Activated naive CD4-positive, alpha-beta T cell treated with anti-CD3 and anti-CD28 coated beads for 36 hours (primary cell): Measurements from ENCODE around the gene ITGB5. TPM values are rescaled to one million over a fixed set of nuclear protein-coding genes. Genes with fewer than 3 reads are reported as not detected.

Experiments
- CTCF ChIA-PET: fragments of 350-600 bp; sonication (Branson Sonifier 250); formaldehyde crosslinking; loops from one replicate; lab custom pipeline; 2021; ENCODE audit warnings: antibody characterized with exemption; lab: Charles Lee
- DNase-seq: peaks from one replicate; pipeline ENCODE4 v3.0.0-alpha.2; 2020
- H3K27ac Mint-ChIP-seq: one replicate; pipeline ENCODE4 v1.8.0; 2021; ENCODE audit warnings: mild to moderate bottlenecking, mixed read lengths
- H3K27me3 Mint-ChIP-seq: one replicate; pipeline ENCODE4 v1.8.0; 2021; ENCODE audit warnings: low read depth, mixed read lengths
- H3K36me3 Mint-ChIP-seq: one replicate; pipeline ENCODE4 v1.8.0; 2021; ENCODE audit warnings: low read depth, mixed read lengths
- H3K4me1 Mint-ChIP-seq: one replicate; pipeline ENCODE4 v1.8.0; 2021; ENCODE audit warnings: low read depth, mixed read lengths
- H3K4me3 Mint-ChIP-seq: one replicate; pipeline ENCODE4 v1.8.0; 2021; ENCODE audit warnings: mild to moderate bottlenecking, moderate library complexity, mixed read lengths
- H3K9me3 Mint-ChIP-seq: one replicate; pipeline ENCODE4 v1.8.0; 2021; ENCODE audit warnings: mixed read lengths
- intact Hi-C: fragments of 100-400 bp; cut with micrococcal nuclease; formaldehyde crosslinking; loops from one replicate; pipeline ENCODE4 v1.15.1; 2023
- total RNA-seq, 2 experiments: library from RNA; stranded (reverse); gene quantifications; one replicate each; pipeline ENCODE4 v1.2.3, GENCODE V29; 2021

ITGB5 gene
- total RNA-seq, 2 experiments from 2014 or later: 0.31 to 0.59 TPM

DNA sequence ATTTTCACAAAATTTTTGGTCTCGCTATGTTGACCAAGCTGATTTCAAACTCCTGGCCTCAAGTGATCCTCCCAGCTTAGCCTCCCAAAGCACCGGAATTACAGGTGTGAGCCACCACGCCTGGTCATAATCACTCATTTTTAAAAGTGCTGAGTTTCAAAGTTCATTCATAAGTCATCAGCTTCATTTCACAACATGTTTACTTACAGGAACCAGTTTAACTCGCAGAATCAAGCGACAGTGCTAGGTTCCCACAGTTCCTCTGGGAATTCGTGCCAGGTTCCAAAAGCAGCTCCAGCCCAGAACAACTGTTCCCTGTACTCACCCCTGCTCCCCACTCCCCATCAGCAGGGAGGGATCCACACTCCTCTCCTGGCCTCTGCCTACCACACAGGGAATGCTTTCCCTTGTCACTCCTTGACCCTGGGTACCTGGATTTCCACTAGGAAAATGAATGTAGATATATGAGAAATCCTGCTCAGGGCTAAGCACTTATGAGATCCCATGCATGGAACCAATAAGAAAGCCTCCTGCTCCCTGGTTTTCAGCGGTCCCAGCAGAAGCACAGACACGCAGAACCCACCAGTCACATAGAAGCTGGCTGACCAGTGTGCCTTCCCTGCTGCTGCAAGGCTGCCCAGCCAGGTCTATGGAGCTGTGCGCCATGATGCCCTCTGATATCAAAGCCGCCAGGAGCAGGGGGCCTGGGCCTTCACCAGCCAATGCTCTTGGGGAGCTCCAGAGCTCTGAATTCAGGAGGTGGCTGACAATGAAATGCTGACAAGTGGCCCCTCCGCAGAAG is 72.3 kb downstream of the ITGB5 start:
- Mint-ChIP-seq H3K4me1 (no peaks in the 10 kb centered on the region), H3K9me3 (no peaks in the 10 kb centered on the region), H3K27ac (no peak overlapping the region), H3K4me3 (no peak overlapping the region), H3K27me3 (peaks cover 7% of the 10 kb centered on the region), H3K36me3 (no peaks in the 10 kb centered on the region)
- no peak for DNase-seq
- CTCF ChIA-PET: interaction anchor here (1.3 kb wide), 1 partner anchor 87 kb away, joined by 3 read pairs; no protein-coding TSS in a partner anchor
- intact Hi-C loops: no loop called here

DNA sequence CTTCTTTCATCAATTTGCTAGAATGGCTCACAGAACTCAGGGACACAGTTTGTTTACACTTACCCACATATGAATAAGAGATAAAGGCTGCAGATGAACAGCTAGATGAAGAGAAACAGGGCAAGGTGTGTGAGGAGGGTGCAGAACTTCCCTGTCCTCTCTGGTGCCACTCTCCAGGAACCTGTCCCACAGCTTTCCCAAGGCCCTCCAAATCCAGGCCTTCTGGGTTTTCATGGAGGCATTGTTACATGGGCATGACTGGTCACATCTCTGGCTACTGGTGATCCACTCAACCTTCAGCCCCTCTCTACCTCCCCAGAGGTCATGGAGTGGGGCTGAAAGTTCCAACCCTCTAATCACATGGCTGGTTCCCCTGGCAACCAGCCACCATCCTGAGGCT is 73.6 kb downstream of the ITGB5 start:
- Mint-ChIP-seq H3K27ac (no peak overlapping the region), H3K36me3 (no peaks in the 10 kb centered on the region), H3K27me3 (peaks cover under 1% of the 10 kb centered on the region), H3K4me1 (no peaks in the 10 kb centered on the region), H3K9me3 (no peaks in the 10 kb centered on the region), H3K4me3 (no peak overlapping the region)
- CTCF ChIA-PET: no interaction called here
- no peak for DNase-seq
- intact Hi-C loops: no loop called here

DNA sequence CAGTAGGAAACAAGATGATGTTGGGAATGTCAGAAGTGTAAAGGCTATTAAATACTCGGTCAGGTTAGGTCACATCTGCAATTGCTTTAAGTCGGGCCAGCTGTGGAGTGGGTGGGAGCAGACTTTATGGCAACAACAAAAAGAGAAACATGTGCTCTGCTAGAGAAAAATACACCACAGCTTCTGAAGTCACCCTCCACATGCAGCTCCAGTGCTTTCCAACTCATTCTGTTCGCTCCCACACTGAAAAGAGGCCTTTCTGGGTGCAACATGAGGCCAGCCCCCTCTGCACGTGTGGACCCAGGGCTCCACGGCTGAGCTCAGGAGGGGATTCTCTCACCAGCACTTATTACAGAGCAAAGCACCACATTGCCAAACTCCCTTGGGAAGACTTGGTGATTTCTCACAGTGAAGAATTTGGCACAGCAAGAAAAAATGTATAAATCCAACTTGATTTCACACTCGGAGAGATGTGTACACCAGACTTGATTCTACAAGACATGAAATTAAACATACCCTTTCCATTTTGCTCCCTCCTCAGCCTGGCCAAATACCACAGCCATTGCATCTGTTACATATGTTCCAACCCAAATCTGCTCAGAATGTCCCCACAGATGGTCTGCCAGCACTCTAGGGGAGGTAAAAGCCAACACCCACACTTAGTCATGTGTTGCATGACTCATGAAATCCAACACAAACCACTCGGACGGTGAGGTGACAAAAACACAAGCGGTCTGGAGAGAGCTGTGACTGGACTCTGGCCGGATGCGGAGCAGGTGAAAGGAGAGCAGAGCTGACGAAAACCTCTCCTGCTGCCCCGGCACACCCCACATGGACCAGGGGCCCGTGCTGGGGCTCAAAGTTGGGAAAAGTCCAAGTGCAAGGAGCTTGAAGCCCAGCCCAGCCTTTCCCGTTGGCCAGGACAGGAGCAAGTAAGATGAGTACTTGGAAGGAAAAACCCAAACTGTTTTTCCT is 74.6 kb downstream of the ITGB5 start:
- CTCF ChIA-PET: interaction anchor here (0.5 to 1.2 kb wide), 2 partner anchors 49 to 89 kb away, joined by 3 read pairs; no protein-coding TSS in a partner anchor
- H3K9me3 Mint-ChIP-seq: no peaks in the 10 kb centered on the region
- no peaks in the 10 kb centered on the region for H3K36me3 Mint-ChIP-seq

DNA sequence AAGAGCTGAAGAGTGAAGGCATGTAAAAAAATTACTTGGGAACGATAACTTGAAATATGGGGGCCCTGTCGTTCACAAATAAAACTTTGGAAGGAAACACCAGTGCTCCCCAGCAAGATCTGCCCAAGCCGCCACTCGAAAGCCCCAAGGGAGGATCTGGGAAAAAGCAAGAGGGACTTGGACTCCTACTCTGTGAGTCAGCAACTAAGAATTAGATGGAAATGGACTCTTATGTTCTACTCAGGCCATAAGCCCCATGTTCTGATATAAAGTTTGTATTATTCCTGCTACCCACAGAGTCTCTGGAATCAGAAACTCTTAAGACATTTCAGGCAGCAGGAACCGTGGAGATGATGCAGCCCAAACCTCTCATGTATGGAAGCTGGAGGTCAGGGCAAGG is 75.7 kb downstream of the ITGB5 start:
- no peaks in the 10 kb centered on the region for H3K27me3 Mint-ChIP-seq
- no peaks in the 10 kb centered on the region for H3K36me3 Mint-ChIP-seq
- H3K4me1 Mint-ChIP-seq: no peaks in the 10 kb centered on the region
- CTCF ChIA-PET: interaction anchor here (1.2 kb wide), 1 partner anchor 90 kb away, joined by 3 read pairs; no protein-coding TSS in a partner anchor
- H3K9me3 Mint-ChIP-seq: no peaks in the 10 kb centered on the region
- no peak overlapping the region for H3K4me3 Mint-ChIP-seq
- no peak for DNase-seq
- no peak overlapping the region for H3K27ac Mint-ChIP-seq
- intact Hi-C loops: no loop called here

More for the DNA sequence above, 74.6 kb downstream of the ITGB5 start:
- DNase-seq: no peak
- H3K27ac Mint-ChIP-seq: no peak overlapping the region
- no peaks in the 10 kb centered on the region for H3K27me3 Mint-ChIP-seq
- no peak overlapping the region for H3K4me3 Mint-ChIP-seq
- intact Hi-C loops: no loop called here
- no peaks in the 10 kb centered on the region for H3K4me1 Mint-ChIP-seq

DNA sequence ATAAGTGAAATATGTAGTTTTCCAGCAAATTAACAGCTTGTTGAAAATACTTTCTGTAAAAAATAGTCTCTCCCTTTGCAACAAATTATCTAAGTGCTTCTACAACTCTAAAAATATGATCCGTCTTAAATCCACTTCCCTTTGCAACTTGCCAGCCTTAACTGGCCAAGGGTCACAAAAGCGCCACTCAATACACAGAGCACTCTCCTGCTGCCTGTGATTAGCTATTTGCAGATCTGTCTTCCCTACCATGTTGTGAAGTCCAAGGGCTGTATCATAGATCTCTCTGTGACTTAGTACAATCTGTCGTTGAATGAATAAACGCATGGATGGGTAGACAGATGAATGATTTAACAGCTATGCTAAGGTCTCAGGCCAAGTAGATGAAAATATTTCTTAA is 76.2 kb downstream of the ITGB5 start:
- H3K27ac Mint-ChIP-seq: no peak overlapping the region

DNA sequence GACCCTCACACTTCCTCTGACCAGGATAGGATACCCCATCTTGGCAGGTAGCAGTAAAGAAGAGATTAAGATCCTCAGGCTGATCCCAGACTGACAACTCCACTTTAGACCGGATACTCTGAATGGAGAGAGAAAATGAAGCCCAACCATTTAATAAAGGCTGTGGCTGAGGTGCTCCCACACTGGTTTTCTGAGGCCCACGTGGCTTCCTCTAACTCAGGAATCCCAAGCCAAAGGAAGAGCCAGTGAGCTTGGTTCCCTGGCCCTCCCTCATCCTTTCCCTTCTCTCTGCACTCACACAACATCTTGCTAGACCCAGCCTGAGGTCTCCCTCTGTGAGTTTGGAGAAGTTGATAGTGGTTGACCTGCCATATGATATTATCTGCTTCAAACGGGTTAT is 78.1 kb downstream of the ITGB5 start:
- intact Hi-C loops: no loop called here
- H3K9me3 Mint-ChIP-seq: no peaks in the 10 kb centered on the region
- no peak overlapping the region for H3K27ac Mint-ChIP-seq
- no peaks in the 10 kb centered on the region for H3K4me1 Mint-ChIP-seq
- no peak overlapping the region for H3K4me3 Mint-ChIP-seq
- no peaks in the 10 kb centered on the region for H3K36me3 Mint-ChIP-seq
- DNase-seq: no peak
- no peaks in the 10 kb centered on the region for H3K27me3 Mint-ChIP-seq
- CTCF ChIA-PET: interaction anchor here (1.3 kb wide), 1 partner anchor 49 kb away, joined by 3 read pairs; no protein-coding TSS in a partner anchor

More for the DNA sequence above, 76.2 kb downstream of the ITGB5 start:
- Mint-ChIP-seq H3K9me3 (no peaks in the 10 kb centered on the region), H3K4me1 (no peaks in the 10 kb centered on the region), H3K36me3 (no peaks in the 10 kb centered on the region), H3K4me3 (no peak overlapping the region), H3K27me3 (no peaks in the 10 kb centered on the region)
- intact Hi-C loops: no loop called here
- no peak for DNase-seq
- CTCF ChIA-PET: no interaction called here

DNA sequence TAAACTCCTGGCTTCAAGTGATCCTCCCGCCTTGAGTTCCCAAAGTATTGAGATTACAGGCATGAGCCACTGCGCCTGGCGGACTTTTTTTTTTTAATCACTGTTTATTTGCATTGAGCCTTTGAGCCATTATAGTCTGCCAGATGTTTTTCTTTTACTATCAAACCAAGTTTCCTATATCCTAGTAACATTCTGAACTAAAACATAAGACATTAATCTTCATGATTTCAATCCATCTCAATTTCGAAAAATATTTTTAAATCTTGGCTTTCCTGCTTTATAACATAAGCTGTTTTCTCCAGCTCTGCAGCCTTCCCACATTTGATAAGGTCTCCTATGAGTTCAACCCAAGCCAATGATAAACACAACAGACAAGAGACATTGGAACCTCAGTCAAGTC is 81.5 kb downstream of the ITGB5 start:
- intact Hi-C loops: no loop called here
- DNase-seq: no peak
- no peak overlapping the region for H3K4me3 Mint-ChIP-seq
- no peak overlapping the region for H3K27ac Mint-ChIP-seq
- H3K36me3 Mint-ChIP-seq: no peaks in the 10 kb centered on the region
- H3K4me1 Mint-ChIP-seq: no peaks in the 10 kb centered on the region
- no peaks in the 10 kb centered on the region for H3K27me3 Mint-ChIP-seq
- CTCF ChIA-PET: no interaction called here
- no peaks in the 10 kb centered on the region for H3K9me3 Mint-ChIP-seq

DNA sequence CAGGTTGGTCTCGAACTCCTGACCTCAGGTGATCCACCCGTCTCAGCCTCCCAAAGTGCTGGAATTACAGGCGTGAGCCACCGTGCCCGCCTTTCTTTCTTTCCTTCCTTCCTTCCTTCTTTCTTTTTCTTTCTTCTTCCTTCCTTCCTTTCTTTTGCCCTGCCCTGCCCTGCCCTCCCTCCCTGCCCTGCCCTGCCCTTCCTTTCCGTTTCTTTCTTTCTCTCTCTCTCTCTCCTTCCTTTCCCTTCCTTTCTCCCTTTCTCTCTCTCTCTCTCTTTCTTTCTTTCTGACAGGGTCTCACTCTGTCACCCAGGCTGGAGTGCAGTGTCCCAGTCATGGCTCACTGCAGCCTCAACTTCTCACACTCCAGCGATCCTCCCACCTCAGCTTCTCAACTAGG is 82.3 kb downstream of the ITGB5 start:
- Mint-ChIP-seq H3K27me3 (no peaks in the 10 kb centered on the region), H3K4me1 (no peaks in the 10 kb centered on the region), H3K9me3 (no peaks in the 10 kb centered on the region), H3K4me3 (no peak overlapping the region), H3K27ac (no peak overlapping the region), H3K36me3 (no peaks in the 10 kb centered on the region)
- DNase-seq: no peak
- CTCF ChIA-PET: no interaction called here
- intact Hi-C loops: no loop called here

DNA sequence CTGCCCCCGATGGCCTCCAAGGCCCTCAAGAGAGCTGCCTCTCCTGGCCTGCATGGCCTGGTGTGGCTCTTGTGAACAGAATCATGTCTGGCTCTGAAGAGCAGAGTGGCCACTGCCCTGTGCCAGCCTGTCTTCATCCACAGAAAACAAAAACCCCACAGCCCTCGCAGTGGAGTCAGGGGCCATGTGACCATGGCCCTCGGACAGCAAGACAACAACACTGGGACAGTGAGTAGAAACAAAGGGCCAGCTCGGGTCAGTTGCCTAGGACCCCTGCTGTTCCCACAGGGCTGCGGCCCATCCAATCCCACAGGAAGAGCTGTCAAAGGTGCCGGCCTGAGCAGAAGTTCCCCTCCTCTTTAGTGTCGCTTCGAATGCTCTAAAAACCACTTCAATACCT is 84.5 kb downstream of the ITGB5 start:
- no peak for DNase-seq
- Mint-ChIP-seq H3K27ac (no peak overlapping the region), H3K9me3 (no peaks in the 10 kb centered on the region), H3K27me3 (no peaks in the 10 kb centered on the region), H3K36me3 (no peaks in the 10 kb centered on the region), H3K4me3 (no peak overlapping the region), H3K4me1 (no peaks in the 10 kb centered on the region)
- intact Hi-C loops: no loop called here
- CTCF ChIA-PET: no interaction called here

DNA sequence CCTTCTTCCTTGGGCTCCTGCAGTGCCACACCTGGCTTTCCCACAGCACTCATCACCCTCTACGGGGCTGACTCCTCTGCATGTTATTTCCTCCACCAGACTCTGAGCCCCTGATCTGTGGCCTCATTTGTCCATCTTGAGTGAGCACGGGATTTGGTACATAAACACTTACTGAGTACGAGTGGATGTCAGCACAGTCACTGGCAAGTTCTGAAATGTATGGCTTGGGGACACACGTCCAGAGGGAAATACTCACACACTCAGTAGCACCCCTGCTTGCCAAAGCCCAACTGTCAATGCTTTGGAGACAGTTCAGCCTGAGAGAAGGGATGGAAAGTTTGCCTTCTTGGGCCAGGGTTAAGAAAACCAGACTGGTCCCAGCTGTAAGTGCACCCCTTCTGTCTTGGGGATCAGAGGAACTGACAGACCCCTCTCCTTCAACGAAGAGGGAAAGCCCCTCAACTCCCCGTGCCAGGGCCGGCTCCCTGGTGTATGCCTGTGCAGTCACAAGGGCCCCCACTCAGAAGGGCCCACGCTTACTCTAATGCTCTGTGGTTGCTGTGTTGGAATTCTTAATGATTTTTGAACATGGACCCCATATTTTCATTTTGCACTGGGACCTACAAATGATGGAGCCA is 85.0 kb downstream of the ITGB5 start:
- no peak for DNase-seq
- Mint-ChIP-seq H3K27me3 (no peaks in the 10 kb centered on the region), H3K9me3 (no peaks in the 10 kb centered on the region), H3K4me3 (no peak overlapping the region), H3K36me3 (no peaks in the 10 kb centered on the region), H3K27ac (no peak overlapping the region), H3K4me1 (no peaks in the 10 kb centered on the region)
- CTCF ChIA-PET: interaction anchor here (0.6 kb wide), 1 partner anchor 193 kb away, joined by 3 read pairs; no protein-coding TSS in a partner anchor
- intact Hi-C loops: no loop called here

DNA sequence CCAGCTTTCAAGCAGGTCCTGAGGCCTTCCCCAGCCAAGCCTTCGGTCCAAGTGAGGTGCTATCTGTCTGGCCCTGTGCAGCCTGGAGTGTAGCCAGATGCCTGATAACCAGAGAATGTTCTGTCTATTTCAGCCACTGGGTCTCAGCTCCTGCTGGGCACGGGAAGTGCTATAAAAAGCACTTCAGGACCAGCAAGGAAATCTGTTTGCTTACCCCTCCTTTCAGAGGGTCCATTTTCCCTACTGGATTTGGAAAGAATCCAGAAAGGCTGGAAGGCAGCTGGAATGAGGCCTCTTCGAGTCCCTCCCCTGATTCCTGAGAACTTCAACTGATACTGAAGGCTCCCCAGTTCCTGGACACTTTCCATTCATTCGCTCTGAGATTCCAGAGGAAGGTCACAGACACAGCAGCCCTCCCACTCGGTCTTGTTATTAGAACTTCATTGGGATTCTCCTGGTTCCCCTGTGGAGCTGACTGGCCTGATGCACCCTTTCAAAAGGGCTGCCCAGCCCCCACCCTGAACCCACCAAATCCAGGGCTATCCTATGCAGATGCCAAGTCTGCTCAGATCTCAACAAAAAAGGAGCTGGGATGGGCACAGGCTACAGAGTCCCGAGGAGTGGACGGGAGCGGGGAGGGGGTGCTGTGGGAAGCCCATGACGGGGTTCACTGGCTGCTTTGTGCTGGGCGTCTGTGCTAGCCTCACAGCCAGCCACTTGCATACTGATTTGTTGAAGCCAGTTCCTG is 86.5 kb downstream of the ITGB5 start:
- CTCF ChIA-PET: interaction anchor here (1.0 kb wide), 1 partner anchor 100 kb away, joined by 3 read pairs; no protein-coding TSS in a partner anchor
- intact Hi-C loops: no loop called here
- Mint-ChIP-seq H3K27me3 (no peaks in the 10 kb centered on the region), H3K9me3 (no peaks in the 10 kb centered on the region), H3K4me3 (no peak overlapping the region), H3K4me1 (no peaks in the 10 kb centered on the region), H3K27ac (no peak overlapping the region), H3K36me3 (no peaks in the 10 kb centered on the region)
- DNase-seq: no peak
